A549 (cell line): ENCODE data around the gene PRKN. TPM values are rescaled to one million over a fixed set of nuclear protein-coding genes. Genes with fewer than 3 reads are reported as not detected.

Source experiments
- ATAC-seq, 2 experiments: fragments of 200-7000 bp in 1 of 2; fragments of >200 bp in 1 of 2; cut with Nextera tagmentation in 1 of 2; cut with Tn5 transposase in 1 of 2; 3 replicates each; pipeline versions ENCODE4 v1.8.0 to v1.9.1; 2018 to 2020; ENCODE audit warnings: mild to moderate bottlenecking in 1 of 2, moderate library complexity in 1 of 2
- CTCF ChIA-PET: fragments of 300-600 bp; sonication (Branson Sonifier 250); formaldehyde crosslinking; extraction: SDS; loops from one replicate; lab custom pipeline; 2021; ENCODE audit warnings: antibody characterized with exemption, inconsistent platforms; lab: Yijun Ruan, JAX
- POLR2A ChIA-PET: fragments of 350-600 bp; formaldehyde crosslinking; extraction: SDS; loops from one replicate; lab custom pipeline; 2021; ENCODE audit warnings: antibody characterized with exemption, inconsistent platforms; lab: Yijun Ruan, JAX
- DNase-seq, 2 experiments: peaks; one replicate each; pipeline versions ENCODE4 v3.0.0 to v3.0.0-alpha.2; 2011 to 2016; ENCODE audit warnings: low read depth in 1 of 2, low spot score in 1 of 2
- FAIRE-seq: peaks from 2 replicates; lab custom pipeline; 2011; peaks lifted over from hg19 to GRCh38; lab: Jason Lieb, UNC
- H3K27ac ChIP-seq, 2 experiments: fragments of >200 bp; sonication (Bioruptor Twin); formaldehyde crosslinking; 3 replicates each; pipeline ENCODE4 v1.5.1; 2016 to 2017
- H3K4me1 ChIP-seq: fragments of >200 bp; sonication (Bioruptor Twin); formaldehyde crosslinking; 3 replicates; pipeline ENCODE4 v1.6.1; 2016
- H3K4me2 ChIP-seq: fragments of >200 bp; sonication (Bioruptor Twin); formaldehyde crosslinking; 3 replicates; pipeline ENCODE4 v1.6.1; 2016
- H3K4me3 ChIP-seq: fragments of >200 bp; sonication (Bioruptor Twin); formaldehyde crosslinking; 3 replicates; pipeline ENCODE4 v1.5.1; 2016
- H3K9me3 ChIP-seq: fragments of >200 bp; sonication (Bioruptor Twin); formaldehyde crosslinking; 3 replicates; pipeline ENCODE4 v1.6.1; 2016
- CBX2 ChIP-seq: fragments of 200-600 bp; sonication (generic); IDR thresholded peaks from 2 replicates; pipeline ENCODE4 v1.6.1; 2016; ENCODE audit warnings: low read depth, mild to moderate bottlenecking, borderline replicate concordance
- CEBPB ChIP-seq, 2 experiments: fragments of >200 bp in 1 of 2; sonication (Bioruptor Twin) in 1 of 2; formaldehyde crosslinking in 1 of 2; IDR thresholded peaks; 2 replicates each; pipeline ENCODE4 v1.6.1; 2012 to 2016
- EHF ChIP-seq: fragments of 250-450 bp; sonication (Bioruptor Pico); IDR thresholded peaks from 2 replicates; pipeline ENCODE4 v1.5.0; 2020; ENCODE audit warnings: mild to moderate bottlenecking
- EHMT2 ChIP-seq: fragments of 200-600 bp; sonication (generic); IDR thresholded peaks from 2 replicates; pipeline ENCODE4 v1.6.1; 2016; ENCODE audit warnings: antibody characterized with exemption, low read depth, mild to moderate bottlenecking, moderate library complexity
- EP300 ChIP-seq, 2 experiments: fragments of >200 bp; sonication (Bioruptor Twin); formaldehyde crosslinking; IDR thresholded peaks; 2 replicates in 1 of 2; 3 replicates in 1 of 2; pipeline ENCODE4 v1.6.1; 2016 to 2017
- HOXB13 ChIP-seq: fragments of 250-450 bp; sonication (Bioruptor Pico); IDR thresholded peaks from 2 replicates; pipeline ENCODE4 v1.5.0; 2020; ENCODE audit warnings: low read depth, mild to moderate bottlenecking, moderate library complexity
- KDM1A ChIP-seq: fragments of 200-600 bp; sonication (generic); IDR thresholded peaks from 2 replicates; pipeline ENCODE4 v1.6.1; 2016; ENCODE audit warnings: low read depth, mild to moderate bottlenecking
- MAFK ChIP-seq: fragments of 450-650 bp; IDR thresholded peaks from 2 replicates; pipeline ENCODE4 v1.6.1; 2014; ENCODE audit not compliant: partially characterized antibody
- NPAS2 ChIP-seq: fragments of 250-450 bp; sonication (Bioruptor Pico); IDR thresholded peaks from 2 replicates; pipeline ENCODE4 v1.8.0; 2022; ENCODE audit warnings: mild to moderate bottlenecking, moderate library complexity, borderline replicate concordance
- PHF8 ChIP-seq: fragments of 200-600 bp; sonication (generic); IDR thresholded peaks from 2 replicates; pipeline ENCODE4 v1.6.1; 2016; ENCODE audit warnings: low read depth, mild to moderate bottlenecking, antibody characterized with exemption, moderate library complexity, borderline replicate concordance
- POLR2AphosphoS2 ChIP-seq: conservative IDR thresholded peaks from 2 replicates; pipeline ENCODE4 v1.6.1; 2012; ENCODE audit warnings: low read length, improper control_type of control experiment, inconsistent platforms
- RAD21 ChIP-seq, 2 experiments: fragments of >200 bp in 1 of 2; sonication (Bioruptor Twin) in 1 of 2; formaldehyde crosslinking in 1 of 2; IDR thresholded peaks in 1 of 2; conservative IDR thresholded peaks in 1 of 2; 2 replicates in 1 of 2; 3 replicates in 1 of 2; pipeline ENCODE4 v1.6.1; 2012 to 2018; ENCODE audit warnings: inconsistent platforms in 1 of 2
- RARB ChIP-seq: fragments of 250-450 bp; sonication (Bioruptor Pico); IDR thresholded peaks from 2 replicates; pipeline ENCODE4 v1.8.0; 2021; ENCODE audit warnings: mild to moderate bottlenecking, moderate library complexity
- RCOR1 ChIP-seq: fragments of 150-350 bp; IDR thresholded peaks from 2 replicates; pipeline ENCODE4 v1.6.1; 2014; ENCODE audit warnings: antibody characterized with exemption, low read length, low read depth
- SREBF2 ChIP-seq: fragments of 450-650 bp; IDR thresholded peaks from 2 replicates; pipeline ENCODE4 v1.6.1; 2014; ENCODE audit warnings: mild to moderate bottlenecking, moderate library complexity
- ZC3H11A ChIP-seq: fragments of 450-650 bp; IDR thresholded peaks from 2 replicates; pipeline ENCODE4 v1.6.1; 2014; ENCODE audit warnings: antibody characterized with exemption, mild to moderate bottlenecking
- ZFP36 ChIP-seq: fragments of 450-650 bp; IDR thresholded peaks from 2 replicates; pipeline ENCODE4 v1.6.1; 2014; ENCODE audit warnings: borderline replicate concordance; ENCODE audit not compliant: partially characterized antibody
- ZNF302 ChIP-seq: fragments of 250-450 bp; sonication (Bioruptor Pico); IDR thresholded peaks from 2 replicates; pipeline ENCODE4 v1.9.0; 2021; ENCODE audit warnings: inconsistent platforms, mild to moderate bottlenecking, moderate library complexity
- ZSCAN20 ChIP-seq: fragments of 250-450 bp; sonication (Bioruptor Pico); IDR thresholded peaks from 2 replicates; pipeline ENCODE4 v1.8.0; 2022; ENCODE audit warnings: mild to moderate bottlenecking, moderate library complexity
- WGBS: methylation state at CpG from one replicate; pipeline ENCODE4 v1.1.6; 2017; ENCODE audit errors: missing lambda C conversion rate; 5-methylcytosine and 5-hydroxymethylcytosine counted together
- polyA plus RNA-seq, 4 experiments: library from polyadenylated mRNA; depleted of rRNA in 3 of 4; stranded (reverse); fragments of >200 nt; fragmentation: RNase III in 1 of 4; extraction: RNeasy Plus Mini Kit Qiagen cat#74134 plus additional on column Dnase treatment in 1 of 4; gene quantifications; 2 replicates in 3 of 4; 3 replicates in 1 of 4; pipeline ENCODE4 v1.2.3, GENCODE V29; 2011 to 2017
- TF ChIP-seq, protein P1 (sequence below): fragments of 200-600 bp; sonication (generic); IDR thresholded peaks from 2 replicates; pipeline ENCODE4 v1.6.1; 2016; ENCODE audit warnings: antibody characterized with exemption, mild to moderate bottlenecking, moderate library complexity
- TF ChIP-seq, protein P2 (sequence below): fragments of 150-350 bp; IDR thresholded peaks from 2 replicates; pipeline ENCODE4 v1.6.1; 2014; ENCODE audit warnings: low read depth, mild to moderate bottlenecking, low read length
- TF ChIP-seq, protein P3 (sequence below): fragments of >200 bp; sonication (Bioruptor Twin); formaldehyde crosslinking; IDR thresholded peaks from 3 replicates; pipeline ENCODE4 v1.6.1; 2016
- TF ChIP-seq, protein P4 (sequence below): fragments of >200 bp; sonication (Bioruptor Twin); formaldehyde crosslinking; IDR thresholded peaks from 2 replicates; pipeline ENCODE4 v1.6.1; 2016
- TF ChIP-seq, protein P5 (sequence below): fragments of 250-450 bp; sonication (Bioruptor Pico); IDR thresholded peaks from 2 replicates; pipeline ENCODE4 v1.5.0; 2020; ENCODE audit warnings: low read depth, mild to moderate bottlenecking, moderate library complexity
- TF ChIP-seq, protein P6 (sequence below): fragments of >200 bp; sonication (Bioruptor Twin); formaldehyde crosslinking; IDR thresholded peaks from 3 replicates; pipeline ENCODE4 v1.5.1; 2016

The PRKN gene
- polyA plus RNA-seq, 2 of the 4 experiments (the other 2 are of a cell fraction) = 0.36 to 0.39 TPM

DNA sequence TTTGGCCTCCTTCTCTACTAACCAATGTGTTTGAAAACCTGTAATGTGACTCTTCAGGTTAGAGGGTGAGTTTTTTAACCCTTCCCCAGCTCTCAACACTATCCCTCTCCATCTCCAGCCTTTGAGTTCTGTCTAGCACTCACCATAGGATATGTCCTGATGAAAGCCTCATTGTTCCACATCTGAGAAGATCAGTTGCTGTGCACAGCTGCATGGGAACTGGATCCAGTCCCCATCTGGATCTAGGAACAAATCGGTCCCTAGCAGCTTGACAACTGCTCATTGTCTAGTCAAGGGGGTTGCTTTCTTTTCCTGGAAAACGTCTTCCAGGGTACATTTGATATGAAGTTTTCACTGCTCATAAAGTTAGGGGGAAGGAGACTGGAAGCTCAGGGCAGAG, 1408.3 kb downstream of the PRKN start (continued):
- TF ChIP-seq, protein P1, sequence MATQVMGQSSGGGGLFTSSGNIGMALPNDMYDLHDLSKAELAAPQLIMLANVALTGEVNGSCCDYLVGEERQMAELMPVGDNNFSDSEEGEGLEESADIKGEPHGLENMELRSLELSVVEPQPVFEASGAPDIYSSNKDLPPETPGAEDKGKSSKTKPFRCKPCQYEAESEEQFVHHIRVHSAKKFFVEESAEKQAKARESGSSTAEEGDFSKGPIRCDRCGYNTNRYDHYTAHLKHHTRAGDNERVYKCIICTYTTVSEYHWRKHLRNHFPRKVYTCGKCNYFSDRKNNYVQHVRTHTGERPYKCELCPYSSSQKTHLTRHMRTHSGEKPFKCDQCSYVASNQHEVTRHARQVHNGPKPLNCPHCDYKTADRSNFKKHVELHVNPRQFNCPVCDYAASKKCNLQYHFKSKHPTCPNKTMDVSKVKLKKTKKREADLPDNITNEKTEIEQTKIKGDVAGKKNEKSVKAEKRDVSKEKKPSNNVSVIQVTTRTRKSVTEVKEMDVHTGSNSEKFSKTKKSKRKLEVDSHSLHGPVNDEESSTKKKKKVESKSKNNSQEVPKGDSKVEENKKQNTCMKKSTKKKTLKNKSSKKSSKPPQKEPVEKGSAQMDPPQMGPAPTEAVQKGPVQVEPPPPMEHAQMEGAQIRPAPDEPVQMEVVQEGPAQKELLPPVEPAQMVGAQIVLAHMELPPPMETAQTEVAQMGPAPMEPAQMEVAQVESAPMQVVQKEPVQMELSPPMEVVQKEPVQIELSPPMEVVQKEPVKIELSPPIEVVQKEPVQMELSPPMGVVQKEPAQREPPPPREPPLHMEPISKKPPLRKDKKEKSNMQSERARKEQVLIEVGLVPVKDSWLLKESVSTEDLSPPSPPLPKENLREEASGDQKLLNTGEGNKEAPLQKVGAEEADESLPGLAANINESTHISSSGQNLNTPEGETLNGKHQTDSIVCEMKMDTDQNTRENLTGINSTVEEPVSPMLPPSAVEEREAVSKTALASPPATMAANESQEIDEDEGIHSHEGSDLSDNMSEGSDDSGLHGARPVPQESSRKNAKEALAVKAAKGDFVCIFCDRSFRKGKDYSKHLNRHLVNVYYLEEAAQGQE = no peak
- TF ChIP-seq, protein P2, sequence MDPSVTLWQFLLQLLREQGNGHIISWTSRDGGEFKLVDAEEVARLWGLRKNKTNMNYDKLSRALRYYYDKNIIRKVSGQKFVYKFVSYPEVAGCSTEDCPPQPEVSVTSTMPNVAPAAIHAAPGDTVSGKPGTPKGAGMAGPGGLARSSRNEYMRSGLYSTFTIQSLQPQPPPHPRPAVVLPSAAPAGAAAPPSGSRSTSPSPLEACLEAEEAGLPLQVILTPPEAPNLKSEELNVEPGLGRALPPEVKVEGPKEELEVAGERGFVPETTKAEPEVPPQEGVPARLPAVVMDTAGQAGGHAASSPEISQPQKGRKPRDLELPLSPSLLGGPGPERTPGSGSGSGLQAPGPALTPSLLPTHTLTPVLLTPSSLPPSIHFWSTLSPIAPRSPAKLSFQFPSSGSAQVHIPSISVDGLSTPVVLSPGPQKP = no peak

DNA sequence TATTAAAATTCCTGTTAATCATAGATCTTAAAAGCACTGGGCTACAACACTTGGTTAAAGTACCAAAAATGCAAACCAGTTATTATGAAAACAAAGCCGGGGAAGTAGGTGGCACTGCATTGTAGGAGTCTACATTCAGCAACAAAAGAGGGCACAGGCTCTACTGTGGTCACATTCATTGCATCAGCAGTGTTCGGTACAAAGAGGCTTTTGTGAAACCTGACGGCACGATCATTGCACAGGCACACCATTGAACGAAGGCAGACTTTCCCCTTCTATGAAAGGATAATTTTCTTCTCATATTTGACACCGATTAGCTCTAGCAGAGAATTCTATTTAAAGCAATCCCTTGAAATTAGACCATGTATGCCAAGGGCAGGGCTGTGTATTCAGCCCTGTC, 1409.1 kb downstream of the PRKN start:
- H3K27ac ChIP-seq = no peak overlapping the region
- ChIA-PET CTCF (no interaction called here), POLR2A (no interaction called here)
- no peak overlapping the region for H3K4me2 ChIP-seq
- TF ChIP-seq, protein P3, sequence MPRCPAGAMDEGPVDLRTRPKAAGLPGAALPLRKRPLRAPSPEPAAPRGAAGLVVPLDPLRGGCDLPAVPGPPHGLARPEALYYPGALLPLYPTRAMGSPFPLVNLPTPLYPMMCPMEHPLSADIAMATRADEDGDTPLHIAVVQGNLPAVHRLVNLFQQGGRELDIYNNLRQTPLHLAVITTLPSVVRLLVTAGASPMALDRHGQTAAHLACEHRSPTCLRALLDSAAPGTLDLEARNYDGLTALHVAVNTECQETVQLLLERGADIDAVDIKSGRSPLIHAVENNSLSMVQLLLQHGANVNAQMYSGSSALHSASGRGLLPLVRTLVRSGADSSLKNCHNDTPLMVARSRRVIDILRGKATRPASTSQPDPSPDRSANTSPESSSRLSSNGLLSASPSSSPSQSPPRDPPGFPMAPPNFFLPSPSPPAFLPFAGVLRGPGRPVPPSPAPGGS = no peak
- no peak for TF ChIP-seq SREBF2
- TF ChIP-seq ZFP36 = no peak
- no peak for TF ChIP-seq RAD21 (conservative IDR thresholded peaks at IDR 0.05 in 1 of 2, IDR thresholded peaks at IDR 0.05 in 1 of 2)
- TF ChIP-seq, protein P4, sequence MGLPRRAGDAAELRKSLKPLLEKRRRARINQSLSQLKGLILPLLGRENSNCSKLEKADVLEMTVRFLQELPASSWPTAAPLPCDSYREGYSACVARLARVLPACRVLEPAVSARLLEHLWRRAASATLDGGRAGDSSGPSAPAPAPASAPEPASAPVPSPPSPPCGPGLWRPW = no peak
- TF ChIP-seq CBX2 = no peak
- no peak for TF ChIP-seq EP300 (IDR thresholded peaks at IDR 0.05)
- no peak for TF ChIP-seq POLR2AphosphoS2
- TF ChIP-seq NPAS2 = no peak
- no peak for TF ChIP-seq KDM1A
- H3K4me3 ChIP-seq = no peak overlapping the region
- H3K9me3 ChIP-seq = no peaks in the 10 kb centered on the region
- DNase-seq = no peak
- no peaks in the 10 kb centered on the region for H3K4me1 ChIP-seq
- 36% methylated on average over 6 of the region's 6 CpGs for WGBS
- ATAC-seq = no peak
- no peak for FAIRE-seq

DNA sequence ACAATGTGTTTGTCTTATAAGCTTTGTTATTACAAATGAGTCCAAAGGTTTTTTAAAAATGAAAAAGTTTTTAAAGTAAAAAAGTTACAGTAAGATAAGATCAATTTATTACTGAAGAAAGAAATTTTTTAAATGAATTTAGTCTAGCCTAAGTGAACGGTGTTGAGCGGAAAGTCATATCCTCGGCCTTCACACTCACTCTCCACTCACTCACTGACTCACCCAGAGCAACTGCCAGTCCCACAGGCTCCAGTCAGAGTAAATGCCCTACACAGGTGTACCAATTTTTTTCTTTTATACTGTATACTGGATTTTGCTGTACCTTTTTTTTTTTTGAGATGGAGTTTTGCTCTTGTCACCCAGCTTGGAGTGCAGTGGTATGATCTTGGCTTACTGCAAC, 1411.0 kb downstream of the PRKN start:
- Histone ChIP-seq H3K9me3 (no peaks in the 10 kb centered on the region), H3K4me3 (no peak overlapping the region), H3K4me2 (no peak overlapping the region), H3K27ac (no peak overlapping the region), H3K4me1 (no peaks in the 10 kb centered on the region)
- no peak for ATAC-seq
- 81% methylated on average over 3 of the region's 3 CpGs for WGBS
- DNase-seq = no peak
- ChIA-PET CTCF (no interaction called here), POLR2A (no interaction called here)
- no peak for FAIRE-seq
- TF ChIP-seq CEBPB (IDR thresholded peaks at IDR 0.05) (no peak), KDM1A (no peak), ZSCAN20 (CRISPR knock-in tag) (no peak), ZC3H11A (no peak), EHF (CRISPR knock-in tag) (no peak), RARB (no peak), HOXB13 (CRISPR knock-in tag) (no peak), RAD21 (conservative IDR thresholded peaks at IDR 0.05 in 1 of 2, IDR thresholded peaks at IDR 0.05 in 1 of 2) (no peak), EHMT2 (no peak), RCOR1 (no peak), ZNF302 (CRISPR knock-in tag) (no peak), SREBF2 (no peak), PHF8 (no peak), MAFK (no peak)
- TF ChIP-seq, protein P5, sequence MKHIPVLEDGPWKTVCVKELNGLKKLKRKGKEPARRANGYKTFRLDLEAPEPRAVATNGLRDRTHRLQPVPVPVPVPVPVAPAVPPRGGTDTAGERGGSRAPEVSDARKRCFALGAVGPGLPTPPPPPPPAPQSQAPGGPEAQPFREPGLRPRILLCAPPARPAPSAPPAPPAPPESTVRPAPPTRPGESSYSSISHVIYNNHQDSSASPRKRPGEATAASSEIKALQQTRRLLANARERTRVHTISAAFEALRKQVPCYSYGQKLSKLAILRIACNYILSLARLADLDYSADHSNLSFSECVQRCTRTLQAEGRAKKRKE = no peak
- TF ChIP-seq, protein P6, sequence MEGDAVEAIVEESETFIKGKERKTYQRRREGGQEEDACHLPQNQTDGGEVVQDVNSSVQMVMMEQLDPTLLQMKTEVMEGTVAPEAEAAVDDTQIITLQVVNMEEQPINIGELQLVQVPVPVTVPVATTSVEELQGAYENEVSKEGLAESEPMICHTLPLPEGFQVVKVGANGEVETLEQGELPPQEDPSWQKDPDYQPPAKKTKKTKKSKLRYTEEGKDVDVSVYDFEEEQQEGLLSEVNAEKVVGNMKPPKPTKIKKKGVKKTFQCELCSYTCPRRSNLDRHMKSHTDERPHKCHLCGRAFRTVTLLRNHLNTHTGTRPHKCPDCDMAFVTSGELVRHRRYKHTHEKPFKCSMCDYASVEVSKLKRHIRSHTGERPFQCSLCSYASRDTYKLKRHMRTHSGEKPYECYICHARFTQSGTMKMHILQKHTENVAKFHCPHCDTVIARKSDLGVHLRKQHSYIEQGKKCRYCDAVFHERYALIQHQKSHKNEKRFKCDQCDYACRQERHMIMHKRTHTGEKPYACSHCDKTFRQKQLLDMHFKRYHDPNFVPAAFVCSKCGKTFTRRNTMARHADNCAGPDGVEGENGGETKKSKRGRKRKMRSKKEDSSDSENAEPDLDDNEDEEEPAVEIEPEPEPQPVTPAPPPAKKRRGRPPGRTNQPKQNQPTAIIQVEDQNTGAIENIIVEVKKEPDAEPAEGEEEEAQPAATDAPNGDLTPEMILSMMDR = no peak
- TF ChIP-seq, protein P2 = no peak
